Keratinocyte (primary cell): ENCODE data around the gene PDE10A.

Experiments
- EZH2 ChIP-seq: IDR thresholded peaks from one replicate; pipeline ENCODE4 v1.6.1; 2012; ENCODE audit warnings: inconsistent platforms, mild to moderate bottlenecking, low read length, moderate library complexity
- TF ChIP-seq, protein P1 (sequence below), 3 experiments: IDR thresholded peaks in 1 of 3; conservative IDR thresholded peaks in 1 of 3; optimal IDR thresholded peaks in 1 of 3; 2 replicates in 2 of 3; 3 replicates in 1 of 3; pipeline versions ENCODE3 to v1.5.1; 2011; ENCODE audit warnings: low read length in 3 of 3, mild to moderate bottlenecking in 3 of 3, moderate library complexity in 2 of 3, control low read depth in 1 of 3, inconsistent platforms in 1 of 3; ENCODE audit not compliant: insufficient read depth in 2 of 3; ENCODE audit errors: extremely low read depth in 1 of 3

DNA sequence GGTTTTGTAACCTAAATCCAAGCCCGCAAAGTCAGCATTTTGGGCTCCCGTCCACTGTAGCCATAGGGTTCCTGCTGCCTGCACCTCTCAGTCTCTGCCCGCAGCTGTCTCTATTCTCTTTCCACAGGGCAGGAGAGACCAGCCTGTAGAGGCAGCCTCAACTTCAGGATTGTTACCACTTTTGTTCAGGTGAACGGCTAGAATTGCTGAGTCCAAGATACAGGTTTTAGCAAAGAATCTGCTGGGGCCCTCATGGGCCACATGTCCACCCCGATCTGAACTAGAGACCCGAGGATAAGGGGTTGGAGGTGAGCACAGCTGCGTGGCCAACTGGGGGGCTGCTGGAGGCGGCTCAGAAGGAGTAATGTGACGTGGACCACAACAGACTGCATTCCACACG is 215.9 kb downstream of the PDE10A start:
- TF ChIP-seq, protein P1, sequence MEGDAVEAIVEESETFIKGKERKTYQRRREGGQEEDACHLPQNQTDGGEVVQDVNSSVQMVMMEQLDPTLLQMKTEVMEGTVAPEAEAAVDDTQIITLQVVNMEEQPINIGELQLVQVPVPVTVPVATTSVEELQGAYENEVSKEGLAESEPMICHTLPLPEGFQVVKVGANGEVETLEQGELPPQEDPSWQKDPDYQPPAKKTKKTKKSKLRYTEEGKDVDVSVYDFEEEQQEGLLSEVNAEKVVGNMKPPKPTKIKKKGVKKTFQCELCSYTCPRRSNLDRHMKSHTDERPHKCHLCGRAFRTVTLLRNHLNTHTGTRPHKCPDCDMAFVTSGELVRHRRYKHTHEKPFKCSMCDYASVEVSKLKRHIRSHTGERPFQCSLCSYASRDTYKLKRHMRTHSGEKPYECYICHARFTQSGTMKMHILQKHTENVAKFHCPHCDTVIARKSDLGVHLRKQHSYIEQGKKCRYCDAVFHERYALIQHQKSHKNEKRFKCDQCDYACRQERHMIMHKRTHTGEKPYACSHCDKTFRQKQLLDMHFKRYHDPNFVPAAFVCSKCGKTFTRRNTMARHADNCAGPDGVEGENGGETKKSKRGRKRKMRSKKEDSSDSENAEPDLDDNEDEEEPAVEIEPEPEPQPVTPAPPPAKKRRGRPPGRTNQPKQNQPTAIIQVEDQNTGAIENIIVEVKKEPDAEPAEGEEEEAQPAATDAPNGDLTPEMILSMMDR (optimal IDR thresholded peaks at IDR 0.05 in 1 of 3, IDR thresholded peaks at IDR 0.05 in 1 of 3, conservative IDR thresholded peaks at IDR 0.05 in 1 of 3; ENCODE audit: extremely low read depth in 1 of 3, insufficient read depth in 2 of 3, low read length in 3 of 3): no peak
- TF ChIP-seq EZH2: no peak
